HEK293 (cell line): Measurements from ENCODE around the gene PLGRKT.

Source experiments
- REST ChIP-seq: fragments of 450-650 bp; formaldehyde crosslinking; IDR thresholded peaks from 2 replicates; pipeline ENCODE4 v1.5.1; 2016; ENCODE audit warnings: missing biosample characterization, missing genetic modification characterization
- ZNF148 ChIP-seq: fragments of 450-650 bp; formaldehyde crosslinking; IDR thresholded peaks from 2 replicates; pipeline ENCODE4 v1.5.0; 2017; ENCODE audit warnings: missing biosample characterization, missing genetic modification characterization, borderline replicate concordance
- ZNF274 ChIP-seq, 2 experiments: fragments of 200-500 bp in 1 of 2; fragments of 450-650 bp in 1 of 2; sonication (Bioruptor generic) in 1 of 2; formaldehyde crosslinking in 1 of 2; IDR thresholded peaks; 2 replicates each; pipeline versions ENCODE4 v1.5.1 to v1.6.1; 2014 to 2016; ENCODE audit warnings: borderline replicate concordance in 1 of 2, inconsistent platforms in 1 of 2, low read length in 1 of 2, missing biosample characterization in 1 of 2, missing genetic modification characterization in 1 of 2
- ZNF792 ChIP-seq: fragments of 450-650 bp; formaldehyde crosslinking; IDR thresholded peaks from 2 replicates; pipeline ENCODE4 v1.5.1; 2016; ENCODE audit warnings: missing biosample characterization, missing genetic modification characterization

- TF ChIP-seq ZNF274 (IDR thresholded peaks at IDR 0.05; ENCODE audit: low read length) = no peak
- no peak for TF ChIP-seq ZNF274 (tag by site-specific recombination; IDR thresholded peaks at IDR 0.05; ENCODE audit: borderline replicate concordance)
- TF ChIP-seq ZNF792 (tag by site-specific recombination) = no peak
- no peak for TF ChIP-seq ZNF148 (tag by site-specific recombination)
- TF ChIP-seq REST = no peak
Measured at GRCh38 chr9:5470122-5470521, 32.4 kb upstream of the PLGRKT start.
